Right forelimb (tissue), 1 donor: Measurements from ENCODE around the gene KATNIP.
"Not testable (repeated sequence)": the region's sequence is repeated elsewhere in the genome, so short reads cannot be mapped to it uniquely, and the experiment has no call there.

Source experiments
- DNase-seq: peaks from one replicate; pipeline ENCODE4 v3.0.0-alpha.2; 2018

Gene KATNIP

DNA sequence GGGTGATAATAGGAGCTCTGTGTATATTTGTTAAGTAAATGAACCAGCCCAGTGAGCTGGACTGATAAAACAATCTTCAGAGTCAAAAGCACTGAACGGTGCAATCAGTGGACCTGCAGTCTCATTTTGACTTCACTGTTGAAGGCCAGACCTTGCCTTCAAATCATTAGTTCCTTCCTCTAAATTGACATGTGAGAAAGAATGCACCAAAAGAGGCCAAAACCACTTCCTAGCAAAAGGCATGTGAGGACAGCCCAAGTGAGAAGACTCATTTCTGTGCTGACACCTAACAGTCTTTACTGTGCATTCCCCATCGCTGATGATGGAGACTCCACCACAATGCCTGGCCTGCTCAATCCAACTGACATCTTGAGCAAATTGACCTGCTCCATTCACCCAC lies 10.8 kb upstream of the KATNIP start:
- DNase-seq = no peak

DNA sequence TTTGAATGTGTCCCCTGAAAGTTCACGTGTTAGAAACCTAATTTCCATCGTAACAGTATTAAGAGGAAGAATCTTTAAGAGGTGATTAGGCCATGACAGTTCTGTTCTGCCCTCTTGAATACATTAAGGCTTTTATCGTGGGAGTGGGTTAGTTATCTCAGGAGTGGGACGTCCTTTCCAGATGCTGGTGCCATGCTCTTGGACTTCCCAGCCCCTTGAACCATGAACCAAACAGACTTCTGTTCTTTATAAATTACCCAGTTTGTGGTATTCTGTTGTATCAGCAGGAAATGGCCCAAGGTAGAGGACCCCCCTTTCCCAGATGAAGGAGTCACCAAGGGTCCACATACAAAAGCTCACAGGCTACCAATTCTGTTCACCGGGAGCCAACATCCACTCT lies 10.3 kb upstream of the KATNIP start:
- no peak for DNase-seq

DNA sequence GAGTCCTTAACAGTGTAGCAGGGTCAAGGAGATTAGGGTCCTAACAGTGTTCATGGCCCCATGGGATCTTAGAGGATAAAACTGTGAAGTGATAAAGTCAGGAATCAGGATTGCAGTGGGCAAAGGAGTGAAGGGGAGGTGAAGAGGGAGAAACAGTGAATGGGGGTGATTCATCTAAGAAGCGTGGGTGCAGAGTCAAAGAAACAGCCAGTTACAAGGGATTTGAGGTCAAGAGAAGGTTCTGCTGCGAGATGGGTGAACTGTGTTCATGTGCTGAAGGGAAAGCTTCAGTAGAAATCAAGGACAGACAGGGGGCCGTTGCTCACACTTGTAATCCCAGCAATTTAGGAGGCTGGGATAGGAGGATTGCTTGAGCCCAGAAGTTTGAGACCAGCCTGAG lies 6.1 kb upstream of the KATNIP start:
- no peak for DNase-seq

DNA sequence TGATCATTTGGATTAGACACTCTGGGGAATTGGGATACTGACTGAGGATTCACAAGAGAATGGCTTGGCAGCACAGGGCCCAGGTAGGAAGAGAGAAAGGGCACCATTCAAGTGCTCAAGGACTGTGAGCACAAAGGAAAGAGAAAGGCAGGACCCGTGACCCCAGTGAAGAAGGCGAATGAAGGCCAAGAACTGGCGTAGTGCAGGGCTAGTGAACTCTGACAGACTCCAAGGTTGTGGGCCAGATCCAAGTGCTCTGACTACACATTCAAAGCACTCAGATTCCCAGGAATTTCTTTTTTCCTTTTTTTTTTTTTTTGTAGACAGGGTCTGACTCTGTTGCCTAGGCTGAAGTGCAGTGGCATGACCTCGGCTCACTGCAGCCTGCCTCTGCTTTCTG lies 5.3 kb upstream of the KATNIP start:
- no peak for DNase-seq

DNA sequence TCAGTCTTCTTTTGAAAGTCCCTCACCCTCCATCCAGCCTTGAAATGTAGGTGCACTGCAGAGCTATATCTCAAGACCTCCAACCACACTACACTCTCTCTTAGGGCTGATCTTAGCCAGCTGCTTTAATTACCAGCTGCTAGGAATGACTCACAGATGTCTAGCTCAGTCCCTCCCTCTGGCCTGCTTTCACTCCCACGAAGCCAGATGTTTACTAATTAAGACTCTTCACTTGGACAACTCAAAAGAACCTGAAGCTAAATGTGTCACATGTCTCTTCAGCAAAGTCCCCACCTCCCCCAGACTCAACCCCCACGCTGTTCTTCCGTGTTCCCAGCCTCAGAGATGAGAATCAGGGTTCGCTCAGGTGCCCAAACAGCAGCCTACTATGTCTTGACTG lies 2.8 kb upstream of the KATNIP start:
- no peak for DNase-seq

DNA sequence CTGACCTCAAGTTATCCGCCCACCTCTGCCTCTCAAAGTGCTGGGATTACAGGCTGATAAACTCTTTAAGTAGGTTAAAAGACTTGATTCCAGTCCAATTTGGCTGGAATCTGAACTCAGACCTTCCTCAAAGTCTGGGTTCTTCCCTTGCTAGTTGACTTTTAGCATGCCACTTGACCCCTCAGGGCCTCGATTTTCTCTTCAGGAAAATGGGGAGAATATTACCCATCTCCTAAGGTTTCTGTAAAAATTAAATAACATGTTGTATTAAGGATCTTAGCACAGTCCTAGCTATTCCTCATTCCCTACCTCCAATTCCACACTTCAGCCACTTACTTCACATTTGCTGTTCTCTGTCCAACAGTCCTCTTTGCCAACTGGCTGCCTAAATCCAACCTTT lies 2.1 kb upstream of the KATNIP start:
- DNase-seq = no peak

DNA sequence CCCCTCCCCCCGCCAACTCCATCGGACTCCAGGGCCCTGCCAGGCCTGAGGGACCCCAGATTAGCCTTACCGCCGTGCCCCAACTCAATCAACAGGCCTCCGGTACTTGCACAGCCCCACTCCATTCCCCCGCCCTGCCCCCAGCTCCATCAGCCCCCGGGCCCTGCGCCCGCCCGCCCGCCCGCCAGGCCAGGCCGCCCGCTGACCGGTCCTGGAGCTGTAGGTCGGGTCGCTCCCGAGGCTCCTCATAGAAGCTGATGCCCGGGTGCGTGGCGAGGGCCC lies 539 bp upstream of the KATNIP start:
- DNase-seq = no peak

DNA sequence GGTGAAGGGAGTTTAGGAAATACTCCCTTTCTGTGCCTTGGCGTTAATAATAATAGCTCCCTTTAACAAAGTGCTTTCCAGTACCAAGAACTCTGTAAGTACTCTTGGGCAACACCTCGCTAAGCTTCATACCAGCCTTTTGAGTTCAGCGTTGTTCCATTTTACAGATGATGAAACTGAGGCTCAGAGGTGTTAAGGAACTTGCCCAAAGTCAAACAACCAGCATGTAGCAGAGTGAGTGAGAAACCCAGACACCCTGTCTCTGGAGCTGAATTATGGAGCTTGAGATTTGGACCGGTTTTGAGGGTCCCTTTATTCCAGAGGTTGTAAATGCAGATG lies 607 bp downstream of the KATNIP start:
- DNase-seq = no peak

DNA sequence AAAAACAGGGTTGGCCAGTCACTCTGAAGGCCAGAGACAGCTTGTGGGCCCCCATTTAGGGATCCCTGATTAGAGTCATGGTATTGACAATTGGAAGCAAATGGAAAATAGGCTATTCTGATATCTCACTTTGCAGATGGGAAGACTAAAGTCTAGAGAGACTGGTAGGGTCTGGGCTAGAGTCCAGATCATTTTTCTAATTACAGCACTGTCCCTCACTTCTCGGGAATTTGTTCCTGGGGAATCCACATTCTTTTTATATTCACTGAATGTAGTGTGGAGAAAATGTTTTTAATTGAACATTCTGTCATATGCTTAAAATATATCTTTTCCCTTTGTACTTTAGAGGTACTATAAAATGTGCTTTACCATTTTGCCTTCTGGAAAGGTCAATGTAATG lies 1.1 kb downstream of the KATNIP start:
- no peak for DNase-seq

DNA sequence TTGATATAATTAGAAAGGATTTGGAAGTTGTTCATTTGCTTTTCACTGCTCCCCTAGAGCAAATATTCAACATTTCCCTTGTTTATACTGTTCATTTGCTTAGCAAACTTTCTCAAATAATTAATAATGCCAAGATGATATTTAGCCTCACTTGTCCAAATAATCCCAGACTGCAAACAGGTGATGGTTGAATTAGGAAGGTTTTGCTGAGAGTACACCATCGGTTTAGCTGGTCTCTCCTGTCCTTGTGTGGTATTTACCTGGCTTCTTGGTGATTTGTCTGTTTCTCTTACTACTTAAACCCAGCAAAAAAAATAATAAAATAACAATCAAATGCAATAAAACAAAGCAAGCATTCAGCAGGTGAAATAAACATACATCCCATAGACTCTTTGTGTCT lies 6.5 kb downstream of the KATNIP start:
- no peak for DNase-seq

DNA sequence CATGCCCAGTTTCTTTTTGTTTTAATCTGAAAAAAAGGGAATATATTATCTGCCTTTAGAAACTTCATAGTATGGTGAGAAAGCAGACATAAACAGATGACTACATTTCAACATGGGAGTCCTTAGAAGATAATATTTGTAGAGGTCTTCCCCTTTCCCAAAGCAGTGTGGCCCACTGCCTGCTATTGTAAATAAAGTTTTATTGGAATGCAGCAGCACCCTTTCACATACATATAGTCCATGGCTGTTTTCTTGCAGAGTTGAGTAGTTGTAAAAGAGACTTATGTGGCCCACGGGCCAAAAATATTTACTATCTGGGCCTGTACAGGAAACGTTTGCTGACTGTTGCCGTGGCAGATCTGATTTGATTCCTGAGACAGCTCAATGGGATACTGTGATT lies 8.5 kb downstream of the KATNIP start:
- no peak for DNase-seq

DNA sequence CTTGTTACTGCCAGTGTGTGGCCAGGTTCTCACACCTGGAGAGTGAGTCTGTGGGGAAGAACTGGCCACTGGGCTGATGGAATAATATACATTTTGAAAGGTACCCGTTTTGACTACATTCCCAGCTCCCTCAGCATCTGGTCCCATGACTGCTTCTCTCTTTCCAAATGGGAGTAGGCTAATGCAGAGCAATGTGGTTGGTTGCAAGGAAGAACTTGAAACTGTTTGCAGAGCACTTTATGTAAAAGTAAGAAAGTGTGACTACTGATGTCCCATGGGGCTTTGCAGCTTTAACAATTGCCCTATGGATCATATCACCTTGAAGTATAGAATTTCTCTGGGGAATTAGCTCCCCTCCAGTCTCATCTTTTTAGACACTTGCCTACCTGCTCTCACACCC lies 9.0 kb downstream of the KATNIP start:
- DNase-seq = no peak

DNA sequence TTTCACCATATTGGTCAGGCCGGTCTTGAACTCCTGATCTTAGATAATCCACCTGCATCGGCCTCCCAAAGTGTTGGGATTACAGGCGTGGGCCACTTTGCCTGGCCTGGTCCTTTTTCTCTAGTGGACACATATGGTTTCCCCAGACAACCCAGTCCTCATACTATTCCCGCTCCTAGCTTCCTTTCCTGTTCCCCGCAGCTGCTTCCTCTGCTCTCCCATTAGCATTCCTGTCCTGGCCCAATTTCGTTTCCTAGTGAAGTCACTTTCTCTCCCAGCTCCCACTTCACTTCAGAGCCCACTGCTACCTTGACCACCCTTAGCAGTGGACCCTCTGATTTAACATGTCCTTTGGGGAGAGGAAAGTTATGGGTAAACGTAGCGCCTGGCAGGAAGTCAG lies 11.3 kb downstream of the KATNIP start:
- no peak for DNase-seq

DNA sequence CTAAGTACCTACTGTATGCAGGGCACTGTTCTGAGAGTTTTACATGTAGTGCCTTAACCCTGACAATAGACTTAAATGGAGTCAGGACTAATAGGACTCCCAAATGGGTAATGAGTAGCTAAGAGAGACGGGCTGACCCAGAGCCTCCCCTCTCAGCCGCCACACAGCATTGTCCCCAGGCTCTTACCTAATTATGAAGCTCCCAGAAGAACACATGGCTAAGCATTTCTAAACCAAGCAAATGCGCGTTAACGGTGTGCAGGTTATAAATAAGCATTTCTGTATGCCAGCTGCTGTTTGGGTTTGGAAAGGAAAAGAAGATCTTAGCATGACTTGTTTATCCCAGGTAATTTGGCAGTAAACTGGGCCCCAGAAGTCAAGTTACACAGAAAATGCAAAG lies 14.3 kb downstream of the KATNIP start:
- DNase-seq = no peak

DNA sequence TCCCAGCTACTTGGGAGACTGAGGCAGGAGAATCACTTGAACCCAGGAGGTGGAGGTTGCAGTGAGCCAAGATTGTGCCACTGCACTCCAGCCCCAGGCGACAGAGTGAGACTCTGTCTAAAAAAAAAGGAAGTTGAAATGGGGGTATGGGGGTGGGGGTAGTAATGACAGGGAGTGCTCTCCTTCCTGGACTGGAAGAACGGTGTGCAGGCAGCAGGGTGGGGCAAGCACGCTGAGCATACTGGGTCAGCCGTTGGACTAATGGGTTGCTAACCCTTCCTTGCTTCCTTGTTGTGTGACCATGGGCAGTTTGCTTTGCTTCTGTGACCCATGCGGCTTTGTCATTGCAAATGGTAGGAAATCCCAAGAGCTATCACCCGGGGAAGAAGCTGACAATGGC lies 16.5 kb downstream of the KATNIP start:
- DNase-seq = no peak

DNA sequence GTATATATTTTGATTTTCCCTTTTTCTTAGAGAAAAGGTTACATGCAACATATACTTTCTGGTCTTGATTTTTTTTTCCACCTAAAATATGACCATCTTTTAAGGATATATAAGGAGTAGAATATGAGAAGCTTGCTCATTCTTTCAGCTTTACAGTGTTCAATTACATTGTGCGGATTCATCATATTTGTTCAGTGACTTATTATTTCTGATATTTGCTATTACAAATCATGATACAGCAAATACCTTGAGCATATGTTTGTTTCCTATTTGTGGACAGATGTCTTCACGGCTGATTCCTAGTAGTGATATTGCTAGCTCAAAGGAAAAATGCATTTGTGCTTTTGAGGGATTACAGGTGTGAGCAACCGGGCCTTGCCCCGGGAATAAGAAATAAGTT lies 18.1 kb downstream of the KATNIP start:
- no peak for DNase-seq

DNA sequence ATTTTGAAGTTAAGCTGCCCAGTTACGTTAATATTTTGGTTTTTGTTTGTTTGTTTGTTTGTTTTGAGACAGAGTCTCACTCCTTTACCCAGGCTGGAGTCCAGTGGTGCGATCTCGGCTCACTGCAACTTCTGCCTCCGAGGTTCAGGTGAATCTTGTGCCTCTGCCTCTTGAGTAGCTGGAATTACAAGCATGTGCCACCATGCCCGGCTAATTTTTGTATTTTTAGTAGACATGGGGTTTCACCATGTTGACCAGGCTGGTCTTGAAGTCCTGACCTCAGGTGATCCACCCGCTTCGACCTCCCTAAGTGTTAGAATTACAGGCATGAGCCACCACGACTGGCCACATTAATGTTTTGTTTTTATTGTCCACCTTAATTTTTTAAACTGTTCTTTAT lies 21.0 kb downstream of the KATNIP start:
- not testable (repeated sequence) for DNase-seq

DNA sequence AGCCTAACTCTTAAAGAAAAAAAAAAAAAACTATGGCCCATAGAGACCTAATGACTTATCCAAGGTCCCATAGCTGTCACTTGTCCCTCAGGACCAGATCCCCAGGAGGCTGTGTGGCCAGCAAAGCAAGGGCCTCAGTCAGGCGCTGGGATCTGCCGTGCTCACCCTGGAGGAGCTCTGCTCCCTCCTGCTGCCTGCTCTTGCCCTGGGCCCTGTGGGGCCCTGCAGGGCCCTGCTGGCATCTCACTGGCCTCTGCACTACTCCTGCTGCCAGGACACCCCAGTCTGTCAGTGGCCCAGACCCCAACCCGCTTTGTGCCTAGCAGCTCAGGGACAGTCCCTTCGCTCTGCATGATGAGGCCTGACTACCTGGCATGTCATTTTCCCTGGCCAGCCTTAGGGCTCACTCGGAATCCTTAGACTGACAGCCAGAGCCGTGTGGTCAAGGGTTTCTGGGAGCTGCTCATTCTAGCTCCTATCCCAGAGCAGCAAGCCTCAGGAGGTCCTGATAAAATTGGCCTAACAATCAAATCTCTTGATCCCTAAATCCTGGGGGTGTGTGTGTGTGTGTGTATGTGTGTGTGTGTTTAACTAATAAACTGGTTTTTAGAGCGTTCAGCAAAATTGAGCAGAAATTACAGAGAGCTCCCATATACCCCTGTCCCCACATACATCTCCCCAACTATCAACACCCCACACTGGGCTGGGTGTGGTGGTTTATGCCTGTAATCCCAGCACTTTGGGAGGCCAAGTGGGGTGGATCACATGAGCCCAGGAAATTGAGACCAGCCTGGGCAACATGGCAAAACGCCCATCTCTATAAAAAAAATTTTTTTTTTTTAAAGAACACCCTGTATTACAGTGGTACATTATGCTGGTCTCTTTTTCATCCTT lies 21.7 kb downstream of the KATNIP start:
- DNase-seq = no peak

DNA sequence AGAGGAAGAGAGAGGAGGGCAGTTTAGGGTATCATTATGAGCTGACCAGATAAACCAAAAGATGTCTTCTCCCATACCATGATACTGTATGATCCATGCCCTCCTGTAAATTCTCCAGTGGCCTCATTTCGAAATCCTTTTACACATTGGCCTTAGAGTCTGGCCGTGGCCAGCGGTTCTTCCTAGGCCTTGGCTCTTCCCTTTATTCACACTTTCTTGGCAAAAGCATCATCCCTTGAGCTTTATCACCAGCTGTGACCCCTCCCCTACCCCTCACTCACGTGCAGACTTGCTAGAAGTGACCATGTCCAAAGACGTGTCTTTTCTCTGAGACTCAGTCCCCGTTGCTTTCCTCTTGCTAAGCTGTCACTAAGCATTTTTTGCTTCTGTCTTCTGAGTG lies 22.8 kb downstream of the KATNIP start:
- DNase-seq = no peak

DNA sequence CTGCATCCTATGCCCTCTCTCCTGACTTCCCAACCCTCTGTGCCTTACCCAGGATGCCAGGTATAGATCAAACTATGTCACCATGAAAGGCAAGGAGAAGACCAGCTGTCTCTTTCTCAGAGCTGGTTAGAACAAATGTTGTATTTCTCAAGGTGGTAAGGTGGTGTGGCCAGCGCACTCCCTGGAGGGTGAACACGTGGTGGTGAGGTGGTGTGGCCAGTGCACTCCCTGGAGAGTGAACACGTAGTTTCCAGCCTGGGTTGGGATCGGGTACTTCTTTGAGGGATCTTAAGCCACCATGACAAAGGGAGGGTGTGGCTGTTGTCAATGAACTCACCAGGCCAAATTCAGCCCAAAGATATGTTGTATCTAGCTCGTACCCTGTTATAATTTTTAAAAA lies 26.8 kb downstream of the KATNIP start:
- DNase-seq = no peak

DNA sequence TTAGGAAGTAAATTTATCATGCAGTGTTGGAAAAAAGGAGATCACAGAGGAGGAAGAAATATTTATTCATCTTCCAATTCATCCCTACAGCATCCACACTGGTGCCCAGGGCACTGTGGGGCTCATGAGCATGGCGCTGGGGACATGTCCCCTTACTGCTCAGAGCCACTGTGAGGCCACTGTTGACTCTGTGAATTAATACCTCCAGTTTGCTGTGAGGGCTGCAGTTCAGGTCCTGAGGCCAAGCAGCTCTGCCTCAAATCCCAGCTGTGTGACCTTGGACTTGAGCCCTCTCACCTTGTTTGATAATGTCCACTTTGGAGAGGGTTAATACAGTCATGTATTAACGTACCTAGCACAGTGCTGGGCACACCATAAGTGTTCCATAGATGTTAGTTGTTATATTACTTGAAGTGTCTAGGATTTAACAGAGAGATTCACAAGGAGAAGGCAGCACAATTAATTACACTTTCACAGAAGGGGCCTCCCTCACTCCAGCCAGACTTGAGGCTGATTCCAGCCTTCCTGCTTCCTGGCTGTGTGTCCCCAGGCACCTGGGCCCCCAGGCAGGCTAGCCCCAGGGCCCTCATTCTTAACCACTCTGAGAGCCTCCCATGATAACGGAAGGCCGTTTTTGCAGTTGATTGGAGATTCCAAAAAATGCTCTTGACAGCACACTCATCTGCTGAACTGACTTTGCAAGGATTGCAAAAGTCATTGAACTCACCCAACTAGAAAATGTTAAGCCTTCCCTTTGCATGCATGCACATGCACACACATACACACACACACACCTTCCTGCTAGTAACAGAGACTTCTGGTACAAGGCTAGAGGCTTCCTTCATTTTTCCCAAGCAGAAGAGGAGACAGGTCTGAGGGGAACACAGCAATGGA lies 29.4 kb downstream of the KATNIP start:
- DNase-seq = no peak

DNA sequence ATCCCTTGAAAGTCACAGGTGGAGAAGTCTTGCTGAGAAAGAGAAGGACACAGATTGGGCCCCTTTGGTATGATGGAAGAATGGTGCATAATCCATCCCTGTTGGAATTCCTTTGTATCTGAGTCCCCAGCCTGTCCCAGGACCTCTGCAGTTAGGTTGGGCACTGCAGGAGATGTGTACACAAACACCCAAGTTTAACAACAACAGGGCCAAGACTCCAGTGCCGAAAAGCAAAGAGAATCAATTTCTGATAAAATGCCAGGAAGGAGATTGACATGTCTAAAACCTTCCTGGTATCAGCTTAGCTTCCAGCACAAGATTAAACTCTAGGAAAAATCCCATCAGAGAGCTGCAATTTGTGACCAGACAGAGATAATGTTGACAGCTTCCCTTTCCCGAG lies 32.9 kb downstream of the KATNIP start:
- DNase-seq = no peak

DNA sequence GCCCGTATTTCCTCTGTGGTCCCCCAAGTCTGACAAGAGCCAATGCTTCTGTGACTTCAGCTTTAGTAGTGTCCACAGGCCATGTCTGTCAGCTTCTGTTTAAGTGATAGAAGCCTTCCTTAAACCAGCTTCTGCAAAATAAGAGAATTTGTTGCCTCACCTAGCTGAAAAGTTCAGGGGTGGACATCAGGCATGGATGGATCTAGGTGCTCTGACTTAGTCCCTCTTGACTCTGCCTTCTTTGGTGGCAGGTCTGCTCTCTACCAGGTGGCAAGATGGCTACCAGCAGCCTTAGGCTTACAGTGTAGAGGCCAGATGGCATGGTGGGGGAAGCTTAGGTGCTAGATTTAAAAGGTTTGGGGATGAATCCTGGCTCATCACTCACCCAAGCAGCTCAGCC lies 33.7 kb downstream of the KATNIP start:
- DNase-seq = no peak

DNA sequence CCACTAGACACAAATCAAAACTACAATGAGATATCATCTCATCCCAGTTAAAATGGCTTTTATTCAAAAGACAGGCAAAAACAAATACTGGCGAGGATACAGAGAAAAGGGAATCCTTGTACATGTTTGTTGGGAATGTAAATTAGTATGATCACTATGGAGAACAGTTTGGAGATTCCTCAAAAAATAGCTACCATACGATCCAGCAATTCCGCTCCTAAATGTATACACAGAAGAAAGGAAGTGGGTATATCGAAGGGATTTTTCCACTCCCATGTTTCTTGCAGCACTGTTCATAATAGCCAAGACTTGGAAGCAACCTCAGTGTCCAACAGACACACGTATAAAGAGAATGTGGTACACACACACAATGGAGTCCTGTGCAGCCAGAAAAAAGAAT lies 35.3 kb downstream of the KATNIP start:
- DNase-seq = no peak

DNA sequence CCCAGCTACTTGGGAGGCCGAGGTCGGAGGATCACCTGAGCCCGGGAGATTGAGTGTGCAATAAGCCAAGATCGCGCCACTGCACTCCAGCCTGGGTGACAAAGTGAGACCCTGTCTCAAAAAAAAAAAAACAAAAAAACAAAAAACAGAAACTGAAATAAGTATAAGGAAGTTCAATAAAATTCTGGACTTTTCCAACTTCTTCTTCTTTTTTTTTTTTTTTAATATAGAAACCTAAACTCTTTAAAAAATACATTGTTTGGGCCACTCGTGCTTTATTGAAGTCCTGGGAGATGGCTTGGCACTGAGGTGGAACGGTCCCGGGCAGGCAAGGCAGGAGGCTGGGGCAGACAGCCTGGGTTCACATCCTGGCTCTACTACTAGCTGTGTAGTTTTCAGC lies 36.8 kb downstream of the KATNIP start:
- DNase-seq = no peak
